PFSK-1 (cell line): ENCODE results near the gene TLE4.

Experiments used
- FOXP2 ChIP-seq: optimal IDR thresholded peaks from 2 replicates; pipeline ENCODE3; 2011; ENCODE audit warnings: borderline replicate concordance, control low read depth, inconsistent platforms; ENCODE audit not compliant: insufficient read depth; ENCODE audit errors: extremely low read length, extremely low read depth
- POLR2AphosphoS5 ChIP-seq: IDR thresholded peaks from 2 replicates; pipeline ENCODE4 v1.6.1; 2012; ENCODE audit warnings: low read depth, mild to moderate bottlenecking, control low read depth, low read length, moderate library complexity
- SIN3A ChIP-seq: IDR thresholded peaks from 2 replicates; pipeline ENCODE4 v1.6.1; 2012; ENCODE audit warnings: mild to moderate bottlenecking, low read length, moderate library complexity, borderline replicate concordance; ENCODE audit not compliant: insufficient read depth
- TAF1 ChIP-seq: IDR thresholded peaks from 2 replicates; pipeline ENCODE4 v1.6.1; 2012; ENCODE audit warnings: low read length, control low read depth, borderline replicate concordance; ENCODE audit not compliant: insufficient read depth
- TF ChIP-seq, protein P1 (sequence below), 2 experiments: IDR thresholded peaks; 2 replicates each; pipeline versions ENCODE4 v1.6.1 to v1.8.0; 2011 to 2012; ENCODE audit warnings: low read depth in 2 of 2, low read length in 2 of 2, control low read depth in 1 of 2, inconsistent platforms in 1 of 2, mild to moderate bottlenecking in 1 of 2, moderate library complexity in 1 of 2; ENCODE audit not compliant: insufficient read depth in 1 of 2

The TLE4 gene

DNA sequence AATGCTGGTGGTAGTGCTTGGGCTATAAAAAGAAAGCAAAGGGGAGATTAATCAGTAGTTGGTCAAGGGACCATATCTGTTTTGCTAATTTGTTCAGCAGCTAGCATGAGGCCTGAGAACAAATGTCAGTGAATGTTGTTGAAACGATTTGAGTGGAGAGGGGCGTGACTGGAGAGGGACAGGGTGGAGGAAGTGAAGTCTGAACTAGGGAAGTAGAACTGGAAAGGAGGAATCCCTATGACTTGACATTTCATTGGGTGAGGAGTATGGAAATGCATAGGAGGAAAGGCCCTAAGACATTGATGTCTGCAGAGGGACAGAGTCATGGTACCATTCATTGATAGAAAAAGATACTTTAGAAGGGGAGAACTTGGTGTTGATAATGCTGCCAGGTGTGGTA lies 19.7 kb downstream of the TLE4 start:
- TF ChIP-seq TAF1 = no peak
- TF ChIP-seq FOXP2 = no peak
- no peak for TF ChIP-seq POLR2AphosphoS5
- TF ChIP-seq, protein P1, sequence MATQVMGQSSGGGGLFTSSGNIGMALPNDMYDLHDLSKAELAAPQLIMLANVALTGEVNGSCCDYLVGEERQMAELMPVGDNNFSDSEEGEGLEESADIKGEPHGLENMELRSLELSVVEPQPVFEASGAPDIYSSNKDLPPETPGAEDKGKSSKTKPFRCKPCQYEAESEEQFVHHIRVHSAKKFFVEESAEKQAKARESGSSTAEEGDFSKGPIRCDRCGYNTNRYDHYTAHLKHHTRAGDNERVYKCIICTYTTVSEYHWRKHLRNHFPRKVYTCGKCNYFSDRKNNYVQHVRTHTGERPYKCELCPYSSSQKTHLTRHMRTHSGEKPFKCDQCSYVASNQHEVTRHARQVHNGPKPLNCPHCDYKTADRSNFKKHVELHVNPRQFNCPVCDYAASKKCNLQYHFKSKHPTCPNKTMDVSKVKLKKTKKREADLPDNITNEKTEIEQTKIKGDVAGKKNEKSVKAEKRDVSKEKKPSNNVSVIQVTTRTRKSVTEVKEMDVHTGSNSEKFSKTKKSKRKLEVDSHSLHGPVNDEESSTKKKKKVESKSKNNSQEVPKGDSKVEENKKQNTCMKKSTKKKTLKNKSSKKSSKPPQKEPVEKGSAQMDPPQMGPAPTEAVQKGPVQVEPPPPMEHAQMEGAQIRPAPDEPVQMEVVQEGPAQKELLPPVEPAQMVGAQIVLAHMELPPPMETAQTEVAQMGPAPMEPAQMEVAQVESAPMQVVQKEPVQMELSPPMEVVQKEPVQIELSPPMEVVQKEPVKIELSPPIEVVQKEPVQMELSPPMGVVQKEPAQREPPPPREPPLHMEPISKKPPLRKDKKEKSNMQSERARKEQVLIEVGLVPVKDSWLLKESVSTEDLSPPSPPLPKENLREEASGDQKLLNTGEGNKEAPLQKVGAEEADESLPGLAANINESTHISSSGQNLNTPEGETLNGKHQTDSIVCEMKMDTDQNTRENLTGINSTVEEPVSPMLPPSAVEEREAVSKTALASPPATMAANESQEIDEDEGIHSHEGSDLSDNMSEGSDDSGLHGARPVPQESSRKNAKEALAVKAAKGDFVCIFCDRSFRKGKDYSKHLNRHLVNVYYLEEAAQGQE (IDR thresholded peaks at IDR 0.05; ENCODE audit: insufficient read depth in 1 of 2, low read depth in 2 of 2, low read length in 2 of 2) = no peak
- no peak for TF ChIP-seq SIN3A

DNA sequence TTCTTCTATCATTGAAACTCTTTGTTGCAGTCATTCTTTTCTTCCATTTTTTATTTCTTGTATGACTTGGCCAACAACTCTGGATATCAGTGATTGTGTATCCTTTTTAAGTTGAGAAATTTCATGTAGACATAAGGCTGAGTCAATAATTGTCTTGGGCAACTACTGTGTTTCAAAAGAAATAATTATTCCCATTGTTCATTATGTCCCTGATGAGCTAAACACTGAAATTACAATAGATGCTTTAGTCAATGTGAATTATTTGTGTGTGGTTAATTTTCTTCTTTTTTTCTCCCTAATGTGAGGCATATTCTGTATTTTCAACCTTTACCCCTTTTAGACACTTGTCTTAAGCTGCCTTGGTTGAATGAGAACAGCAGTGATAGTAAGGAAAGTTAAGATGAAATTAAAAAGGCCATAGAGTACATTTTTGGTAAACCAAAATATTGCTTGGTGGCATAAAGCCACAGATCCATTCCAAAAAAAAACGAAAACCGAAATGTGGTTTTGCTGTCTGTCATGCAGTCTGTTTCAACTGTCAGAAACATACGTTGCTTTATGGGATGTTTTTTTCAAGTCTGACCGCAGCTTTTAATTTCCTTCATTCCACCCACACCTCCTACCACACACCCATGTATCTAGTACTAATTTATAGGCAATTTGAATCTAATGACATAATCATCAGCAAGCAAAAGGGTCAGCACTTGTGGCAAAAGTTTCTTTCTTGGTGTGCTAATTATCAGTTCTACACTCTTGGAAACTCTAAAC lies 21.1 kb downstream of the TLE4 start:
- TF ChIP-seq POLR2AphosphoS5 (no peak), FOXP2 (no peak), SIN3A (no peak), TAF1 (no peak)
- TF ChIP-seq, protein P1 (IDR thresholded peaks at IDR 0.05; ENCODE audit: insufficient read depth in 1 of 2, low read depth in 2 of 2, low read length in 2 of 2) = no peak

DNA sequence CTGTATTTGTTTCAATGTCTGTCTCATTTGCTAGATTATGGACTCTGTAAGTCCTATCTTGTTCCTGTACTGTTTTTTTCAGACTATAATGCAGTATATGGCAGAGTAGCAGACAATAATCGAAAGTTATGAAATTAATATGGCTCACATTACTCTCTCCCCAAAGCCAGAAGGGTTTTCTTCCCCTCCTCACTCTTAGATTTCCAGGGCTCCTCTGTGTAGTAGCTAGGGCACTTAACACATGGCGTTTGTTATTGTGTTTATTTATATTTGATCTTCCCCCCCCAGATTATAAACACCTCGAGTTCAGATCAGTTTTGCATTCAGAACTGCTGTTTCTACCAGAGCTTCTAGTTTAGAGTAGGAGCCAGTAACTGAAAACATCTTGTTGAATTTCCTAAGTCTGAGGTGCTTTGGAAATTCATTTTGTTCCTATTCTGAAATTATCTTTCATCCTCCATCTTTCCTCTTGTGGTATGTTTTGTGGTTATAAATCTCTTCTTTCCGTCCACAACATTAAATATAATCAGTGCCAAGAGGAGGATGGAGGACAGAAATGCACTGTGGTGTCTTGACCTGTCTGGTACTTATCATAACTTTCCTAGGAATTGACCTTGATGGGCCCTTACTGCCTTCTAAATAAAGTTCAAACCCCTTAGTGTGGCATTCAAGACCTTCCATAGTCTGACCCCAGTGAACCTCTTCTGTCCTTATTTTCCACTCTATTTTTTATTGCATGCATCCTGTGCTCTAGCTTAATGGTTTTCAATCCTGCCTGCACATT lies 27.0 kb downstream of the TLE4 start:
- TF ChIP-seq POLR2AphosphoS5 = no peak

DNA sequence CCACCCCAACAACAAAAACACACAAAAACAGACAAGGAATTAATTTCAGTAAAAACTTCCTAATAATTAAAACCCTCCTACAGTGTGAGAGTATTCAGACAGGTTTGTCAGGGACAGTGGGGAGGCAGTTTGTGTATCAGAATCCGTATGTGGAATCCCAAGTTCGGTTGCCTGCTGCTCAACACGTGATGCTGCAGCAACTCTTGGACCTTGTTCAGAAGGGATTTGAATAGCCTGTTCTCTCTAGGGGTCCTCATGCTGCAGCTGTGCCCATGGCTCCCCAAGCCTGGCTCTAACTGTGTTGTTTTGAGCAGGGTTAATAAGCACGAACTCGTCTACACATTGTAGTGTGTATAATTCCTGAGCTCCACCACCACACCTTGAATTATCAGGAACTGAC lies 28.7 kb downstream of the TLE4 start:
- TF ChIP-seq TAF1 (no peak), FOXP2 (no peak), POLR2AphosphoS5 (no peak), SIN3A (no peak)
- TF ChIP-seq, protein P1 (IDR thresholded peaks at IDR 0.05; ENCODE audit: insufficient read depth in 1 of 2, low read depth in 2 of 2, low read length in 2 of 2) = no peak

DNA sequence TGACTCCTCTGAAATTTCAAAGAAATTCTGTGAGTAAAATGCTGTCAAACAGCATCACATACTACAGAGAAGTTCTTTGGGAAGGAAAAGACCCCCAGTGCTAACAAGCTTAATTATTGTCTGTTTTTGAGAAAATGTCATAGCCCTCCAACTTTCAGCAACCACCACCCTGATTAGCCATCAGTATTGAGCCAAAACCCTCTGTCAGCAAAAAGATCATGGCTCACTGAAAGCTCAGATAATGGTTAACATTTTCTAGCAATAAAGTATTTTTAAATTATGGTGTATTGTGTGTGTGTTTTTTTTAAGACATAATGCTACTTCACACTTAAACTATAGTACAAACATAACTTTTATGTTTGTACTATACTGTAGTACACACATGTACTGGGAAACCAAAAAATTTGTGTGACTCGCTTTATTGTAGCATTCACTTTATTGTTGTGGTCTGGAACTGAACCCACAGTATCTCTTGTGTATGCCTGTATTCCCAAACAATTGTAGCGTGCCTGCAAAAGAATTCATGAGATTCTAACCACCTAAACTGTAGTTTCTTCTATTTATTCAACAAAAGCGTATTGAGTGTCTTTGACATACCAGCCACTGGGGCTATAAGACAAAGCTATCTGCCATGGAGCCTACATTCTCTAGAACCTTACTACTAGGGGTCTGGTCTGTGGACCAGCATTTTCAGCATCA lies 31.6 kb downstream of the TLE4 start:
- no peak for TF ChIP-seq FOXP2
- TF ChIP-seq POLR2AphosphoS5 = no peak
- no peak for TF ChIP-seq SIN3A
- TF ChIP-seq, protein P1 (IDR thresholded peaks at IDR 0.05; ENCODE audit: insufficient read depth in 1 of 2, low read depth in 2 of 2, low read length in 2 of 2) = no peak
- TF ChIP-seq TAF1 = no peak
